ENCODE data around the gene NELL2.

GRCh38 chr12:44876544-44877410, 662 bp upstream of the NELL2 start:
- no peak for TF ChIP-seq EZH2 (IDR thresholded peaks at IDR 0.05; ENCODE audit: borderline replicate concordance, control insufficient read depth, low read depth, low read length)
- TF ChIP-seq E2F8 (IDR thresholded peaks at IDR 0.05; ENCODE audit: low read depth, partially characterized antibody): no peak
